GM23248 (cell line): ENCODE results near the gene ARL3. TPM values are rescaled to one million over a fixed set of nuclear protein-coding genes. Genes with fewer than 3 reads are reported as not detected.

Source experiments
- DNase-seq: peaks from one replicate; pipeline ENCODE4 v3.0.0-alpha.2; 2015
- H2AFZ ChIP-seq: fragments of 200-600 bp; sonication (generic); 2 replicates; pipeline ENCODE4 v1.6.1; 2016; ENCODE audit warnings: antibody characterized with exemption
- H3F3A ChIP-seq: fragments of 200-600 bp; sonication (generic); 2 replicates; pipeline ENCODE4 v1.6.1; 2016; ENCODE audit warnings: mild to moderate bottlenecking, antibody characterized with exemption, mixed run types; ENCODE audit not compliant: insufficient read depth
- H3K27ac ChIP-seq: fragments of 200-600 bp; sonication (generic); 2 replicates; pipeline ENCODE4 v1.5.1; 2016; ENCODE audit warnings: mild to moderate bottlenecking
- H3K27me3 ChIP-seq: fragments of 200-600 bp; sonication (generic); replicated peaks from 2 replicates; pipeline ENCODE4 v1.6.1; 2016; ENCODE audit warnings: mild to moderate bottlenecking; ENCODE audit not compliant: insufficient read depth
- H3K36me3 ChIP-seq: fragments of 200-600 bp; sonication (generic); 2 replicates; pipeline ENCODE4 v1.6.1; 2016; ENCODE audit warnings: low read depth, mild to moderate bottlenecking
- H3K4me1 ChIP-seq: fragments of 200-600 bp; sonication (generic); 2 replicates; pipeline ENCODE4 v1.6.1; 2016; ENCODE audit warnings: mild to moderate bottlenecking; ENCODE audit not compliant: insufficient read depth
- H3K4me2 ChIP-seq: fragments of 200-600 bp; sonication (generic); one replicate; pipeline ENCODE4 v1.6.1; 2016; ENCODE audit warnings: mild to moderate bottlenecking; ENCODE audit not compliant: unreplicated experiment
- H3K4me3 ChIP-seq: fragments of 200-600 bp; sonication (generic); 2 replicates; pipeline ENCODE4 v1.5.1; 2016; ENCODE audit warnings: mild to moderate bottlenecking
- H3K79me2 ChIP-seq: fragments of 200-600 bp; sonication (generic); 2 replicates; pipeline ENCODE4 v1.6.1; 2016; ENCODE audit warnings: mild to moderate bottlenecking; ENCODE audit not compliant: insufficient read depth
- H3K9ac ChIP-seq: fragments of 200-600 bp; sonication (generic); 2 replicates; pipeline ENCODE4 v1.6.1; 2016; ENCODE audit warnings: mild to moderate bottlenecking
- H3K9me2 ChIP-seq: fragments of 200-600 bp; sonication (generic); 2 replicates; pipeline ENCODE4 v1.6.1; 2016; ENCODE audit warnings: mixed run types, mild to moderate bottlenecking, moderate library complexity; ENCODE audit not compliant: insufficient read depth
- H3K9me3 ChIP-seq: fragments of 200-600 bp; sonication (generic); one replicate; pipeline ENCODE4 v1.6.1; 2017; ENCODE audit warnings: low read depth
- H4K20me1 ChIP-seq: fragments of 200-600 bp; sonication (generic); 2 replicates; pipeline ENCODE4 v1.6.0; 2016; ENCODE audit not compliant: insufficient read depth
- EZH2 ChIP-seq: fragments of 200-600 bp; sonication (generic); IDR thresholded peaks from 2 replicates; pipeline ENCODE4 v1.6.1; 2018; ENCODE audit warnings: antibody characterized with exemption, mild to moderate bottlenecking; ENCODE audit not compliant: insufficient read depth, poor library complexity, severe bottlenecking
- EZH2phosphoT487 ChIP-seq: fragments of 200-600 bp; sonication (generic); IDR thresholded peaks from 2 replicates; pipeline ENCODE4 v1.6.1; 2018; ENCODE audit warnings: antibody characterized with exemption, moderate library complexity, mild to moderate bottlenecking, low read depth; ENCODE audit not compliant: insufficient read depth
- WGBS, 2 experiments: methylation state at CpG; one replicate each; pipeline ENCODE4 v1.1.6; 2015 to 2017; ENCODE audit warnings: low lambda C conversion rate in 2 of 2, low coverage in 1 of 2; ENCODE audit errors: missing lambda C conversion rate in 2 of 2; 5-methylcytosine and 5-hydroxymethylcytosine counted together
- in situ Hi-C: fragments of 300-500 bp; cut with MboI; formaldehyde crosslinking; loops from 2 replicates; pipeline ENCODE4 v1.15.0; 2020
- polyA plus RNA-seq: library from polyadenylated mRNA; unstranded; fragments of >200 nt; fragmentation: Nextera tagmentation; extraction: Ambion mirVana; gene quantifications from 2 replicates; pipeline ENCODE4 v1.2.1, GENCODE V29; 2016
- total RNA-seq: library from RNA; depleted of rRNA; stranded (reverse); fragments of >200 nt; shearing (Covaris generic); gene quantifications from 2 replicates; pipeline ENCODE4 v1.2.3, GENCODE V29; 2014

The ARL3 gene
- total and polyA plus RNA-seq, 2 experiments from 2014 or later: 3.8 to 24.1 TPM

GRCh38 chr10:102643336-102644065 lies 70.7 kb downstream of the ARL3 start:
- H3K79me2 ChIP-seq: peaks cover 39% of the 10 kb centered on the region
- H3K27ac ChIP-seq: peak overlapping the region; percentile 97
- TF ChIP-seq EZH2phosphoT487 (no peak), EZH2 (no peak)
- H3F3A ChIP-seq: peaks cover 14% of the 10 kb centered on the region
- peak; percentile 89 for DNase-seq
- H3K27me3 ChIP-seq: no peaks in the 10 kb centered on the region
- H3K9ac ChIP-seq: peak overlapping the region; percentile 96
- H3K4me2 ChIP-seq: peak overlapping the region; percentile 84
- in situ Hi-C loops: no loop called here
- H3K9me3 ChIP-seq: no peaks in the 10 kb centered on the region
- 0 out of 2 replicates have a peak, but pooled peaks cover 10% of the 10 kb centered on the region for H4K20me1 ChIP-seq
- H3K4me1 ChIP-seq: peaks cover 23% of the 10 kb centered on the region
- H2AFZ ChIP-seq: peak overlapping the region; percentile 66
- no peaks in the 10 kb centered on the region for H3K36me3 ChIP-seq
- WGBS, 2 experiments: 2% methylated on average over 50 to 70 of the region's 76 CpGs
- peak overlapping the region; percentile 88 for H3K4me3 ChIP-seq
- no peaks in the 10 kb centered on the region for H3K9me2 ChIP-seq

- peak; percentile 80 for DNase-seq
- Histone ChIP-seq H3K9ac (peak overlapping the region; percentile 96), H3F3A (peaks cover 14% of the 10 kb centered on the region), H3K27me3 (no peaks in the 10 kb centered on the region), H3K4me2 (peak overlapping the region; percentile 71), H3K4me1 (peaks cover 16% of the 10 kb centered on the region), H3K79me2 (peaks cover 32% of the 10 kb centered on the region), H3K9me3 (no peaks in the 10 kb centered on the region), H3K27ac (peak overlapping the region; percentile 97), H3K36me3 (no peaks in the 10 kb centered on the region), H4K20me1 (0 out of 2 replicates have a peak, but pooled peaks cover 6% of the 10 kb centered on the region), H3K9me2 (no peaks in the 10 kb centered on the region), H3K4me3 (peak overlapping the region; percentile 88), H2AFZ (peak overlapping the region; percentile 66)
- WGBS, 2 experiments: 1 to 2% methylated on average over 37 to 45 of the region's 45 CpGs
- in situ Hi-C loops: no loop called here
- TF ChIP-seq EZH2phosphoT487 (no peak), EZH2 (no peak)
Observed at GRCh38 chr10:102642736-102643335, 71.4 kb downstream of the ARL3 start.

GRCh38 chr10:102641880-102642735 lies 72.1 kb downstream of the ARL3 start:
- Histone ChIP-seq H4K20me1 (no peaks in the 10 kb centered on the region), H3K4me1 (peaks cover 9% of the 10 kb centered on the region; the same call in 1 of the 2 replicates), H3K4me3 (peak overlapping the region; percentile 88), H3K27me3 (no peaks in the 10 kb centered on the region), H3K4me2 (peak overlapping the region; percentile 89), H3K9me2 (no peaks in the 10 kb centered on the region), H3K36me3 (no peaks in the 10 kb centered on the region), H3K9me3 (no peaks in the 10 kb centered on the region), H3K27ac (peak overlapping the region; percentile 97), H3K9ac (peak overlapping the region; percentile 96), H2AFZ (peak overlapping the region; percentile 96), H3F3A (peaks cover 14% of the 10 kb centered on the region), H3K79me2 (peaks cover 25% of the 10 kb centered on the region)
- DNase-seq: peak; percentile 98
- 2 to 4% methylated on average over 49 to 76 of the region's 77 CpGs for WGBS, 2 experiments
- TF ChIP-seq EZH2phosphoT487 (no peak), EZH2 (no peak)
- in situ Hi-C loops: no loop called here

GRCh38 chr10:102641402-102641801 lies 72.8 kb downstream of the ARL3 start:
- Histone ChIP-seq H2AFZ (peak overlapping the region; percentile 96), H3K4me2 (peak overlapping the region; percentile 89), H3K27ac (peak overlapping the region; percentile 97), H3K9me3 (no peaks in the 10 kb centered on the region), H4K20me1 (no peaks in the 10 kb centered on the region), H3K9me2 (no peaks in the 10 kb centered on the region), H3K27me3 (no peaks in the 10 kb centered on the region), H3F3A (peaks cover 10% of the 10 kb centered on the region), H3K9ac (peak overlapping the region; percentile 96), H3K4me1 (peaks cover 4% of the 10 kb centered on the region; the same call in 1 of the 2 replicates), H3K79me2 (peaks cover 18% of the 10 kb centered on the region), H3K4me3 (peak overlapping the region; percentile 88), H3K36me3 (no peaks in the 10 kb centered on the region)
- no peak for TF ChIP-seq EZH2phosphoT487
- no peak for TF ChIP-seq EZH2
- in situ Hi-C loops: no loop called here
- 13 to 17% methylated on average over 7 of the region's 7 CpGs for WGBS, 2 experiments
- DNase-seq: no peak
